HCT116 (cell line): ENCODE data around the gene ZNF592. TPM values are rescaled to one million over a fixed set of nuclear protein-coding genes. Genes with fewer than 3 reads are reported as not detected.

Experiments used
- ATAC-seq: fragments of 200-7000 bp; cut with Tn5 transposase; 2 replicates; pipeline ENCODE4 v1.9.1; 2020; ENCODE audit warnings: mild to moderate bottlenecking, moderate library complexity
- BruUV-seq: library from RNA; stranded (reverse); fragments of 400-500 nt; replicated peaks from 2 replicates; lab custom pipeline; 2021; lab: Mats Ljungman, UMichigan
- CTCF ChIA-PET: fragments of 300-600 bp; sonication (Branson Sonifier 250); formaldehyde crosslinking; loops from one replicate; lab custom pipeline; 2021; ENCODE audit warnings: antibody characterized with exemption; lab: Charles Lee
- POLR2A ChIA-PET: fragments of 300-600, 350-600 bp; sonication (Branson Sonifier 250); formaldehyde crosslinking; loops from one replicate; lab custom pipeline; 2021; ENCODE audit warnings: antibody characterized with exemption; lab: Charles Lee
- RAD21 ChIA-PET, 2 experiments: fragments of 300-600 bp; sonication (Branson Sonifier 250); formaldehyde crosslinking; loops; one replicate each; lab custom pipeline; 2023; ENCODE audit warnings: low total read pairs in 2 of 2; ENCODE audit not compliant: uncharacterized antibody in 2 of 2, unreplicated experiment in 2 of 2, low non-redundant PET in 1 of 2; lab: Charles Lee
- DNase-seq: peaks from one replicate; pipeline ENCODE4 v3.0.0-alpha.2; 2010; ENCODE audit warnings: low read depth, low spot score
- H2AFZ ChIP-seq: fragments of 200-600 bp; shearing (Covaris generic), sonication (generic); 2 replicates; pipeline ENCODE4 v1.6.1; 2017; ENCODE audit warnings: low read depth, mixed run types, mixed read lengths, antibody characterized with exemption, low read length; ENCODE audit not compliant: poor library complexity, severe bottlenecking
- H3K27ac ChIP-seq: 2 replicates; pipeline ENCODE4 v1.5.1; 2012; ENCODE audit warnings: low read depth, low read length
- H3K27me3 ChIP-seq: fragments of 200-600 bp; sonication (generic); 2 replicates; pipeline ENCODE4 v1.6.1; 2016; ENCODE audit warnings: mixed run types, low read length, mixed read lengths; ENCODE audit not compliant: insufficient read depth
- H3K36me3 ChIP-seq, 2 experiments: fragments of 200-500 bp in 1 of 2; fragments of 200-600 bp in 1 of 2; sonication (Bioruptor generic) in 1 of 2; sonication (generic) in 1 of 2; 2 replicates each; pipeline versions ENCODE4 v1.5.1 to v1.6.1; 2014 to 2016; ENCODE audit warnings: low read length in 2 of 2, inconsistent platforms in 1 of 2, mixed read lengths in 1 of 2, mixed run types in 1 of 2; ENCODE audit not compliant: insufficient read depth in 2 of 2, control insufficient read depth in 1 of 2
- H3K4me1 ChIP-seq, 2 experiments: fragments of 200-600 bp in 1 of 2; sonication (generic) in 1 of 2; 2 replicates each; pipeline versions ENCODE4 v1.5.1 to v1.6.1; 2012 to 2017; ENCODE audit warnings: low read length in 2 of 2, inconsistent platforms in 1 of 2, mild to moderate bottlenecking in 1 of 2, mixed read lengths in 1 of 2, mixed run types in 1 of 2, moderate library complexity in 1 of 2; ENCODE audit not compliant: insufficient read depth in 2 of 2, control insufficient read depth in 1 of 2
- H3K4me2 ChIP-seq: fragments of 200-600 bp; sonication (generic); 2 replicates; pipeline ENCODE4 v1.6.1; 2017; ENCODE audit warnings: mixed run types, low read length, mixed read lengths
- H3K4me3 ChIP-seq, 2 experiments: fragments of 200-600 bp in 1 of 2; sonication (generic) in 1 of 2; replicated peaks in 1 of 2; 2 replicates each; pipeline ENCODE4 v1.5.1; 2011 to 2016; ENCODE audit warnings: low read length in 2 of 2, control low read depth in 1 of 2, low read depth in 1 of 2, mild to moderate bottlenecking in 1 of 2, mixed read lengths in 1 of 2, mixed run types in 1 of 2
- H3K79me2 ChIP-seq: fragments of 200-600 bp; sonication (generic); 2 replicates; pipeline ENCODE4 v1.6.1; 2017; ENCODE audit warnings: mild to moderate bottlenecking, mixed run types, low read length, moderate library complexity, mixed read lengths; ENCODE audit not compliant: insufficient read depth
- H3K9ac ChIP-seq: fragments of 200-600 bp; sonication (generic); 2 replicates; pipeline ENCODE4 v1.6.1; 2016; ENCODE audit warnings: low read length, mixed read lengths
- H3K9me2 ChIP-seq: fragments of 200-600 bp; sonication (generic), shearing (Covaris generic); 2 replicates; pipeline ENCODE4 v1.6.1; 2017; ENCODE audit warnings: mixed run types, mild to moderate bottlenecking, moderate library complexity; ENCODE audit not compliant: insufficient read depth
- H3K9me3 ChIP-seq, 2 experiments: fragments of 200-500 bp in 1 of 2; fragments of 200-600 bp in 1 of 2; sonication (Bioruptor generic) in 1 of 2; sonication (generic) in 1 of 2; 2 replicates each; pipeline ENCODE4 v1.6.1; 2014 to 2017; ENCODE audit warnings: low read length in 2 of 2, mixed read lengths in 2 of 2, inconsistent platforms in 1 of 2, low read depth in 1 of 2, mild to moderate bottlenecking in 1 of 2, mixed run types in 1 of 2, moderate library complexity in 1 of 2; ENCODE audit not compliant: control insufficient read depth in 1 of 2, insufficient read depth in 1 of 2
- H4K20me1 ChIP-seq: fragments of 200-600 bp; sonication (generic), shearing (Covaris generic); 2 replicates; pipeline ENCODE4 v1.6.1; 2017; ENCODE audit warnings: mixed run types, mild to moderate bottlenecking, moderate library complexity; ENCODE audit not compliant: insufficient read depth
- CBX3 ChIP-seq: IDR thresholded peaks from 2 replicates; pipeline ENCODE4 v1.6.1; 2012; ENCODE audit warnings: low read depth
- ELF1 ChIP-seq: IDR thresholded peaks from 2 replicates; pipeline ENCODE4 v1.6.1; 2012; ENCODE audit warnings: low read depth, borderline replicate concordance
- SP1 ChIP-seq: IDR thresholded peaks from 2 replicates; pipeline ENCODE4 v1.6.1; 2012; ENCODE audit warnings: low read depth
- YY1 ChIP-seq: IDR thresholded peaks from 2 replicates; pipeline ENCODE4 v1.6.1; 2011; ENCODE audit warnings: low read length, low read depth, moderate library complexity, mild to moderate bottlenecking; ENCODE audit not compliant: insufficient replicate concordance; ENCODE audit errors: extremely low read depth
- intact Hi-C: fragments of 100-400 bp; cut with micrococcal nuclease; formaldehyde crosslinking; loops from 2 replicates; pipeline ENCODE4 v1.10.0; 2022
- total RNA-seq: library from RNA; stranded (reverse); gene quantifications from one replicate; pipeline ENCODE4 v1.2.1, GENCODE V29; 2021; ENCODE audit not compliant: unreplicated experiment
- TF ChIP-seq, protein P1 (sequence below): IDR thresholded peaks from 2 replicates; pipeline ENCODE4 v1.6.1; 2012; ENCODE audit warnings: low read depth
- TF ChIP-seq, protein P2 (sequence below), 3 experiments: fragments of 200-600 bp in 1 of 3; sonication (generic) in 1 of 3; IDR thresholded peaks in 2 of 3; conservative IDR thresholded peaks in 1 of 3; 2 replicates each; pipeline ENCODE4 v1.5.1; 2012 to 2017; ENCODE audit warnings: low read depth in 2 of 3, low read length in 2 of 3, antibody characterized with exemption in 1 of 3, borderline replicate concordance in 1 of 3, control low read depth in 1 of 3, mild to moderate bottlenecking in 1 of 3, mixed read lengths in 1 of 3, mixed run types in 1 of 3, moderate library complexity in 1 of 3; ENCODE audit not compliant: insufficient read depth in 1 of 3

Gene ZNF592
- total RNA-seq, 1 experiment from 2014 or later, result 26.4 TPM

DNA sequence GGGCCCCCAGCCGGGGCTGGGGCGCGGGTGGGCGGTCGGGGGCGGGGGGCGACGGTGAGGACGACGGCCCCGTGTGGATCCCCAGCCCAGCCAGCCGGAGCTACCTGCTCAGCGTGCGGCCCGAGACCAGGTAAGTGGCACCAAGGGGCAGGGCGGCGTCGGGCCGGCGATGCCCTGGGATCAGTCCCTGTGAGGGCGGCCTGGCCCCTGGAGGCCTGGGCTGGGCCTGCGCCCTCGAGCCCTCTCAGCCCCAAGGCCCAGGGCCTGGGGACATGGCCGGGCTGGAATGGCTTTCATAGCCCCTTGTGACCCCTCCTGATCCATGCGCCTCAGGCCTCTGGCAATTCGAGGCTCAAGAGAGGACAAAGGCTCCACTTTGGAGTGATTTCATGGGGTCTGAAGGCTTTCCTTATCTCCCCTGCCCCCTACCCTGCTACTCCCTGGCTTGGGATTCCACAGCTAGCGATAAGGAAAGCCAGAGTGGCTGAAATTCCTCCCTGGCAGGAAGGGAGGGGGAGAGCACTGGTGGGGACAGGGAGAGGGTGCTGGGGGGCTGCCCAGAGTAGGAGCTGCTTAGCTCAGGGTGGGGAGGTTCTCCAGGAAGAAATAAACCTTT is 69.2 kb downstream of the ZNF592 start:
- CTCF ChIA-PET, result interaction anchor here (0.6 kb wide), 1 partner anchor 107 kb away, joined by 3 read pairs; no protein-coding TSS in a partner anchor
- H3K4me2 ChIP-seq, result peak overlapping the region; percentile 16; the same call in 1 of the 2 replicates
- H3K9ac ChIP-seq, result no peak overlapping the region
- intact Hi-C loops, result no loop called here
- H2AFZ ChIP-seq, result no peak overlapping the region
- DNase-seq (no peak), ATAC-seq (peak; percentile 70)
- no peak overlapping the region for H3K27ac ChIP-seq
- H3K79me2 ChIP-seq, result no peaks in the 10 kb centered on the region
- no TSS peak for BruUV-seq
- no peak overlapping the region for H3K4me3 ChIP-seq
- H3K9me3 ChIP-seq, result no peaks in the 10 kb centered on the region
- POLR2A ChIA-PET, result no interaction called here
- no peaks in the 10 kb centered on the region for H4K20me1 ChIP-seq
- H3K9me2 ChIP-seq, result no peaks in the 10 kb centered on the region
- RAD21 ChIA-PET, result interaction anchor here in 1 of 2 experiments (0.7 kb wide), 1 partner anchor 60 kb away, joined by 3 read pairs; no protein-coding TSS in a partner anchor
- H3K27me3 ChIP-seq, result no peaks in the 10 kb centered on the region
- H3K36me3 ChIP-seq, result no peaks in the 10 kb centered on the region
- TF ChIP-seq CBX3 (no peak), YY1 (no peak), SP1 (no peak), ELF1 (no peak)
- TF ChIP-seq, protein P1, sequence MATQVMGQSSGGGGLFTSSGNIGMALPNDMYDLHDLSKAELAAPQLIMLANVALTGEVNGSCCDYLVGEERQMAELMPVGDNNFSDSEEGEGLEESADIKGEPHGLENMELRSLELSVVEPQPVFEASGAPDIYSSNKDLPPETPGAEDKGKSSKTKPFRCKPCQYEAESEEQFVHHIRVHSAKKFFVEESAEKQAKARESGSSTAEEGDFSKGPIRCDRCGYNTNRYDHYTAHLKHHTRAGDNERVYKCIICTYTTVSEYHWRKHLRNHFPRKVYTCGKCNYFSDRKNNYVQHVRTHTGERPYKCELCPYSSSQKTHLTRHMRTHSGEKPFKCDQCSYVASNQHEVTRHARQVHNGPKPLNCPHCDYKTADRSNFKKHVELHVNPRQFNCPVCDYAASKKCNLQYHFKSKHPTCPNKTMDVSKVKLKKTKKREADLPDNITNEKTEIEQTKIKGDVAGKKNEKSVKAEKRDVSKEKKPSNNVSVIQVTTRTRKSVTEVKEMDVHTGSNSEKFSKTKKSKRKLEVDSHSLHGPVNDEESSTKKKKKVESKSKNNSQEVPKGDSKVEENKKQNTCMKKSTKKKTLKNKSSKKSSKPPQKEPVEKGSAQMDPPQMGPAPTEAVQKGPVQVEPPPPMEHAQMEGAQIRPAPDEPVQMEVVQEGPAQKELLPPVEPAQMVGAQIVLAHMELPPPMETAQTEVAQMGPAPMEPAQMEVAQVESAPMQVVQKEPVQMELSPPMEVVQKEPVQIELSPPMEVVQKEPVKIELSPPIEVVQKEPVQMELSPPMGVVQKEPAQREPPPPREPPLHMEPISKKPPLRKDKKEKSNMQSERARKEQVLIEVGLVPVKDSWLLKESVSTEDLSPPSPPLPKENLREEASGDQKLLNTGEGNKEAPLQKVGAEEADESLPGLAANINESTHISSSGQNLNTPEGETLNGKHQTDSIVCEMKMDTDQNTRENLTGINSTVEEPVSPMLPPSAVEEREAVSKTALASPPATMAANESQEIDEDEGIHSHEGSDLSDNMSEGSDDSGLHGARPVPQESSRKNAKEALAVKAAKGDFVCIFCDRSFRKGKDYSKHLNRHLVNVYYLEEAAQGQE, result no peak
- TF ChIP-seq, protein P2, sequence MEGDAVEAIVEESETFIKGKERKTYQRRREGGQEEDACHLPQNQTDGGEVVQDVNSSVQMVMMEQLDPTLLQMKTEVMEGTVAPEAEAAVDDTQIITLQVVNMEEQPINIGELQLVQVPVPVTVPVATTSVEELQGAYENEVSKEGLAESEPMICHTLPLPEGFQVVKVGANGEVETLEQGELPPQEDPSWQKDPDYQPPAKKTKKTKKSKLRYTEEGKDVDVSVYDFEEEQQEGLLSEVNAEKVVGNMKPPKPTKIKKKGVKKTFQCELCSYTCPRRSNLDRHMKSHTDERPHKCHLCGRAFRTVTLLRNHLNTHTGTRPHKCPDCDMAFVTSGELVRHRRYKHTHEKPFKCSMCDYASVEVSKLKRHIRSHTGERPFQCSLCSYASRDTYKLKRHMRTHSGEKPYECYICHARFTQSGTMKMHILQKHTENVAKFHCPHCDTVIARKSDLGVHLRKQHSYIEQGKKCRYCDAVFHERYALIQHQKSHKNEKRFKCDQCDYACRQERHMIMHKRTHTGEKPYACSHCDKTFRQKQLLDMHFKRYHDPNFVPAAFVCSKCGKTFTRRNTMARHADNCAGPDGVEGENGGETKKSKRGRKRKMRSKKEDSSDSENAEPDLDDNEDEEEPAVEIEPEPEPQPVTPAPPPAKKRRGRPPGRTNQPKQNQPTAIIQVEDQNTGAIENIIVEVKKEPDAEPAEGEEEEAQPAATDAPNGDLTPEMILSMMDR (IDR thresholded peaks at IDR 0.05 in 2 of 3, conservative IDR thresholded peaks at IDR 0.05 in 1 of 3; ENCODE audit: borderline replicate concordance in 1 of 3, insufficient read depth in 1 of 3, low read depth in 2 of 3, low read length in 2 of 3), result no peak
- peaks cover 14 to 19% of the 10 kb centered on the region in 2 experiments; a peak in 3 of 4 replicates for H3K4me1 ChIP-seq
